ENCODE data around the gene DCAF5.

DNA sequence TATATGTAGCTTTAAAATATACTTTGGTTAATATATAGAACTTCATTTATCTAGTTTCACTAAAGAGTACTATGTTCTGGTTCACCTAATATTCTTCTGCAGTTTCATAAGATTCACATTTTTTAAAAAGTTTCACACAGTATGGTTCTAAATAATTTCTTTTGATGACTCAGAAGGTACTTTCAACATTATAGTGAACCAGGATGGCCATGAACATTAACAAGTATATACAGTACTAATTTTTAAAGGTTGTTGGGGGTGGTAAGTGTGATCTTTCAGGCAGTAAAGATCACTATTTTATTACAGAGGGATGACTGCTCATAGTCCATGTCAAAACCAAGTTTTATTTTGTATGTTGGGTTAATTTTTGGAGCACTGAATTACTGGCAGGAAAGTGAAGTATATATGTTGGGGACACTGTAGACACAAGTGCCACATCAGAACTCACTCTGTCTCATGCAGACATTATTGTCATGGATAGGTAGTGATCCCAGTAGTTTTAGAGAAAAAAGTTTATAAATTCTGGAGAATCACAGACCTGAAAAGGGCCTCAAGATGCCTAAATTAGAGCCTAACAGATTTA, 60.0 kb downstream of the DCAF5 start:
- no peak for TF ChIP-seq CTCF (conservative IDR thresholded peaks at IDR 0.05; ENCODE audit: low read length)
- no peak for TF ChIP-seq EZH2phosphoT487 (IDR thresholded peaks at IDR 0.05; ENCODE audit: borderline replicate concordance)
